PFSK-1 (cell line): Measurements from ENCODE around the gene KIRREL3.

Source experiments
- FOXP2 ChIP-seq: optimal IDR thresholded peaks from 2 replicates; pipeline ENCODE3; 2011; ENCODE audit warnings: borderline replicate concordance, control low read depth, inconsistent platforms; ENCODE audit not compliant: insufficient read depth; ENCODE audit errors: extremely low read length, extremely low read depth
- POLR2AphosphoS5 ChIP-seq: IDR thresholded peaks from 2 replicates; pipeline ENCODE4 v1.6.1; 2012; ENCODE audit warnings: low read depth, mild to moderate bottlenecking, control low read depth, low read length, moderate library complexity
- REST ChIP-seq, 2 experiments: IDR thresholded peaks; 2 replicates each; pipeline versions ENCODE4 v1.6.1 to v1.8.0; 2011 to 2012; ENCODE audit warnings: low read depth in 2 of 2, low read length in 2 of 2, control low read depth in 1 of 2, inconsistent platforms in 1 of 2, mild to moderate bottlenecking in 1 of 2, moderate library complexity in 1 of 2; ENCODE audit not compliant: insufficient read depth in 1 of 2
- SIN3A ChIP-seq: IDR thresholded peaks from 2 replicates; pipeline ENCODE4 v1.6.1; 2012; ENCODE audit warnings: mild to moderate bottlenecking, low read length, moderate library complexity, borderline replicate concordance; ENCODE audit not compliant: insufficient read depth
- TAF1 ChIP-seq: IDR thresholded peaks from 2 replicates; pipeline ENCODE4 v1.6.1; 2012; ENCODE audit warnings: low read length, control low read depth, borderline replicate concordance; ENCODE audit not compliant: insufficient read depth

The KIRREL3 gene

GRCh38 chr11:126391970-126392632 is 608.5 kb downstream of the KIRREL3 start:
- TF ChIP-seq FOXP2 (no peak), REST (IDR thresholded peaks at IDR 0.05; ENCODE audit: insufficient read depth in 1 of 2, low read depth in 2 of 2, low read length in 2 of 2) (no peak), SIN3A (no peak), POLR2AphosphoS5 (no peak), TAF1 (no peak)

DNA sequence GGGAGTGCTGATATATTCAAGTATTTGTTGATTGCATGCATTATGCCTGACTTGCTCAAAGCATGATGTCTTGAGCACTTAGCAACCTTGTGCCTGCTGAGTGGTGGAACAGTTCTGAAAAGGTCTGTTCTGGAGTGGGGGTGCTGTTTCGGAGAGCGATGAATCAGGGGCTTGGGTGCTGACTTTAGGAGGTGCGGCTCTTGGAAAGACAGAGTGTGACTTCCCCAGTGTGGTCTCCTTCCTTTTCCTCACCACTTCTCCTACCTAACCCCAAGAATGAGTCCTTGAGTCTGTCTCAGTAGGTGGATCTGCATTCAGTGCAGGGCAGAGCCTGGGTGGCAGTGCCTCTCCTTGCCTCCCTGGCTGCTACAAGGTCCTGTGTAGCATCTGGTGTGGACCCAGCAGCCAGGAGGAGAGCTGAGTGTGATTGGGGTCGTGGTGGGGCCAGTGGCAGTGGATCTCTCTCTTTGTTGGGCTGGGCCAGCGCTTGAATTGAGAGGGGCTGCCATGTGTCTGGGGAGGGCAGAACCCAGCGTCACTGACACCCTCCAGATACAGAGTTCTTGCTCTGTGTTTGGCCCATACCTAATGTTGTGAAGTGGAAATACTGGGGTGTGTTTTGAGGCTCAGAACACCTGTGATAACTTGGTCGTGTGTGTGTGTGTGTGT is 609.1 kb downstream of the KIRREL3 start:
- TF ChIP-seq TAF1, result no peak
- no peak for TF ChIP-seq FOXP2
- no peak for TF ChIP-seq POLR2AphosphoS5
- TF ChIP-seq SIN3A, result no peak
- TF ChIP-seq REST (IDR thresholded peaks at IDR 0.05; ENCODE audit: insufficient read depth in 1 of 2, low read depth in 2 of 2, low read length in 2 of 2), result no peak

- TF ChIP-seq SIN3A (no peak), POLR2AphosphoS5 (no peak), TAF1 (no peak), REST (IDR thresholded peaks at IDR 0.05; ENCODE audit: insufficient read depth in 1 of 2, low read depth in 2 of 2, low read length in 2 of 2) (no peak), FOXP2 (no peak)
Measured at GRCh38 chr11:126390272-126390867, 610.2 kb downstream of the KIRREL3 start.

- TF ChIP-seq TAF1, result no peak
- no peak for TF ChIP-seq REST (IDR thresholded peaks at IDR 0.05; ENCODE audit: insufficient read depth in 1 of 2, low read depth in 2 of 2, low read length in 2 of 2)
- TF ChIP-seq SIN3A, result no peak
- no peak for TF ChIP-seq POLR2AphosphoS5
- no peak for TF ChIP-seq FOXP2
Measured at GRCh38 chr11:126387857-126388256, 612.7 kb downstream of the KIRREL3 start.
